Hepatocyte (in vitro differentiated cells): Measurements from ENCODE around the gene ACAN. TPM values are rescaled to one million over a fixed set of nuclear protein-coding genes. Genes with fewer than 3 reads are reported as not detected.

Source experiments
- DNase-seq: peaks from one replicate; pipeline ENCODE4 v3.0.0-alpha.2; 2016; ENCODE audit warnings: low spot score
- H2AFZ ChIP-seq: fragments of 200-600 bp; sonication (generic); 2 replicates; pipeline ENCODE4 v1.6.0; 2016; ENCODE audit warnings: antibody characterized with exemption, mild to moderate bottlenecking
- H3K27ac ChIP-seq: fragments of 200-600 bp; sonication (generic); 2 replicates; pipeline ENCODE4 v1.5.1; 2016; ENCODE audit warnings: mild to moderate bottlenecking
- H3K27me3 ChIP-seq: fragments of 200-600 bp; sonication (generic); 2 replicates; pipeline ENCODE4 v1.6.1; 2016
- H3K36me3 ChIP-seq: fragments of 200-600 bp; sonication (generic); replicated peaks from 2 replicates; pipeline ENCODE4 v1.5.1; 2016; ENCODE audit warnings: low read depth; ENCODE audit not compliant: insufficient read depth
- H3K4me1 ChIP-seq: fragments of 200-600 bp; sonication (generic); 2 replicates; pipeline ENCODE4 v1.5.1; 2016; ENCODE audit warnings: mild to moderate bottlenecking, moderate library complexity; ENCODE audit not compliant: insufficient read depth
- H3K4me2 ChIP-seq: fragments of 200-600 bp; sonication (generic); 2 replicates; pipeline ENCODE4 v1.6.0; 2016
- H3K4me3 ChIP-seq: fragments of 200-600 bp; sonication (generic); 2 replicates; pipeline ENCODE4 v1.5.1; 2016; ENCODE audit warnings: mild to moderate bottlenecking
- H3K79me2 ChIP-seq: fragments of 200-600 bp; sonication (generic); 2 replicates; pipeline ENCODE4 v1.6.0; 2017; ENCODE audit warnings: mild to moderate bottlenecking
- H3K9me2 ChIP-seq: fragments of 200-600 bp; sonication (generic); replicated peaks from 2 replicates; pipeline ENCODE4 v1.6.0; 2017; ENCODE audit warnings: mild to moderate bottlenecking; ENCODE audit not compliant: insufficient read depth
- H3K9me3 ChIP-seq: fragments of 200-600 bp; sonication (generic); 2 replicates; pipeline ENCODE4 v1.5.1; 2016; ENCODE audit warnings: low read depth, mild to moderate bottlenecking
- H4K20me1 ChIP-seq: fragments of 200-600 bp; sonication (generic); 2 replicates; pipeline ENCODE4 v1.6.0; 2016; ENCODE audit warnings: mild to moderate bottlenecking; ENCODE audit not compliant: insufficient read depth, poor library complexity, severe bottlenecking
- CTCF ChIP-seq: fragments of 200-600 bp; sonication (generic); IDR thresholded peaks from 2 replicates; pipeline ENCODE4 v1.5.1; 2016; ENCODE audit warnings: antibody characterized with exemption, mild to moderate bottlenecking; ENCODE audit not compliant: poor library complexity
- EZH2 ChIP-seq: fragments of 200-600 bp; sonication (generic); IDR thresholded peaks from 2 replicates; pipeline ENCODE4 v1.6.1; 2016; ENCODE audit warnings: antibody characterized with exemption, mild to moderate bottlenecking, borderline replicate concordance
- EZH2phosphoT487 ChIP-seq: fragments of 200-600 bp; sonication (generic); IDR thresholded peaks from one replicate; pipeline ENCODE4 v1.6.1; 2018; ENCODE audit warnings: antibody characterized with exemption, mild to moderate bottlenecking, low read depth, moderate library complexity; ENCODE audit not compliant: unreplicated experiment, severe bottlenecking
- WGBS: methylation state at CpG from one replicate; pipeline ENCODE4 v1.1.6; 2016; ENCODE audit warnings: low lambda C conversion rate; ENCODE audit errors: missing lambda C conversion rate; 5-methylcytosine and 5-hydroxymethylcytosine counted together
- polyA plus RNA-seq: library from polyadenylated mRNA; unstranded; fragments of >200 nt; fragmentation: Nextera tagmentation; extraction: Ambion mirVana; gene quantifications from 2 replicates; pipeline ENCODE4 v1.2.1, GENCODE V29; 2016
- total RNA-seq: library from RNA; depleted of rRNA; stranded (reverse); fragments of >200 nt; gene quantifications from 2 replicates; pipeline ENCODE4 v1.2.3, GENCODE V29; 2014

Gene ACAN
- total and polyA plus RNA-seq, 2 experiments from 2014 or later: 0.20 to 0.34 TPM

GRCh38 chr15:88764448-88764847 is 38.8 kb upstream of the ACAN start:
- H3K36me3 ChIP-seq: no peaks in the 10 kb centered on the region
- 91% methylated on average over 1 of the region's 1 CpG for WGBS
- no peak for DNase-seq
- H3K9me2 ChIP-seq: no peaks in the 10 kb centered on the region
- H3K27me3 ChIP-seq: peaks cover 39% of the 10 kb centered on the region
- H4K20me1 ChIP-seq: no peaks in the 10 kb centered on the region
- no peak overlapping the region for H3K4me2 ChIP-seq
- H3K4me1 ChIP-seq: no peaks in the 10 kb centered on the region
- no peak for TF ChIP-seq CTCF
- TF ChIP-seq EZH2: no peak
- TF ChIP-seq EZH2phosphoT487: no peak
- H3K27ac ChIP-seq: no peak overlapping the region
- no peaks in the 10 kb centered on the region for H3K9me3 ChIP-seq
- no peak overlapping the region for H2AFZ ChIP-seq
- H3K4me3 ChIP-seq: no peak overlapping the region
- H3K79me2 ChIP-seq: no peaks in the 10 kb centered on the region

- WGBS: 81% methylated on average over 2 of the region's 2 CpGs
- H3K4me2 ChIP-seq: no peak overlapping the region
- no peaks in the 10 kb centered on the region for H3K4me1 ChIP-seq
- H3K4me3 ChIP-seq: no peak overlapping the region
- peaks cover 46% of the 10 kb centered on the region for H3K27me3 ChIP-seq
- DNase-seq: no peak
- no peak overlapping the region for H2AFZ ChIP-seq
- H3K9me2 ChIP-seq: no peaks in the 10 kb centered on the region
- H3K9me3 ChIP-seq: no peaks in the 10 kb centered on the region
- TF ChIP-seq EZH2phosphoT487 (no peak), EZH2 (no peak), CTCF (no peak)
- H4K20me1 ChIP-seq: no peaks in the 10 kb centered on the region
- H3K79me2 ChIP-seq: no peaks in the 10 kb centered on the region
- no peaks in the 10 kb centered on the region for H3K36me3 ChIP-seq
- H3K27ac ChIP-seq: no peak overlapping the region
Observed at GRCh38 chr15:88765212-88765611, 38.0 kb upstream of the ACAN start.

DNA sequence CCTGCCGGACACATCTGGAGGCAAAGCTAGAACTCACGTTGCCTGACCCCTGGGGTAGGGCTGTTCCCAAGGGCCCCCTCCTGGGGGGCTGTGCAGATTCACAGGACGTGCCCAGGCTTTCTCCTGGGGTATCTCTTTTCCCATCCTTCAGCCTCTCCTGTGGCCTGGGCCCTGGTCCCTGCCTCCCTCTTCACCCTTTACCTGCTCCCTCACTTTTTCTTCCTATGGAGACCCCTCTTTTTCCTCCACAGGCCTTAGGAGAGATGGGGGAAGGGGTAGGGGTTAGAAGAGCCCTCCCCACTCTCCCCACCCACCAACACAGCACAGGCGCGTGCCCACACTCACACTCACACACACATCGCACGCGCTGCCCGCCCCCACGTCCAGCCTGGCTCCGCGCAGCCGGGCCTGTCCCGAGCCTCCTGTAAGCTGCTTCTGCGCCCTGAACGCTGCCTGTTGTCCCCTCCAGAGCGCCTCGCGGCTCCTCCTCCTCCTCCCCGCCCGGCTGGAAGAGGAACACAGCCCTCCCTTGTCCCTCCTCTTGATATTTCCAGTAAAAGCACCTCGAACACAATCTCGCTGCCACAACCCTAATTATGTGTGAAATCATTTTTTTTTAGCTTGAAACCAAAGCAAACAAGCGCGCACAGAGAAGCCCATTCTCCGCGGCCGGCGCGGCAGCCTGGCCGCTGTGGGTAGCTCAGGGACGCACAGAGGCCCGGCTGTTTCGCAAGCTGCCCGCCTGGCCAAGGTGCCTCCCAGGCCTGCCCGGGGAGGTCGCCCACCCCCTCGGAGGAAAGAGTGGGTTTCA is 33.9 kb upstream of the ACAN start:
- peak overlapping the region; percentile 78 for H2AFZ ChIP-seq
- TF ChIP-seq CTCF: no peak
- TF ChIP-seq EZH2phosphoT487: no peak
- TF ChIP-seq EZH2: no peak
- no peaks in the 10 kb centered on the region for H3K9me2 ChIP-seq
- no peak overlapping the region for H3K4me3 ChIP-seq
- no peaks in the 10 kb centered on the region for H3K9me3 ChIP-seq
- peaks cover 58% of the 10 kb centered on the region for H3K27me3 ChIP-seq
- no peak overlapping the region for H3K27ac ChIP-seq
- H3K36me3 ChIP-seq: no peaks in the 10 kb centered on the region
- 8% methylated on average over 38 of the region's 38 CpGs for WGBS
- H4K20me1 ChIP-seq: no peaks in the 10 kb centered on the region
- peak overlapping the region; percentile 84 for H3K4me2 ChIP-seq
- no peaks in the 10 kb centered on the region for H3K4me1 ChIP-seq
- peak; percentile 27 for DNase-seq
- no peaks in the 10 kb centered on the region for H3K79me2 ChIP-seq
